ENCODE results near the gene MCAM. TPM values are rescaled to one million over a fixed set of nuclear protein-coding genes. Genes with fewer than 3 reads are reported as not detected.

Gene MCAM
- total and polyA plus RNA-seq, 10 donors: 10.3 to 612 (median 38.0) TPM

DNA sequence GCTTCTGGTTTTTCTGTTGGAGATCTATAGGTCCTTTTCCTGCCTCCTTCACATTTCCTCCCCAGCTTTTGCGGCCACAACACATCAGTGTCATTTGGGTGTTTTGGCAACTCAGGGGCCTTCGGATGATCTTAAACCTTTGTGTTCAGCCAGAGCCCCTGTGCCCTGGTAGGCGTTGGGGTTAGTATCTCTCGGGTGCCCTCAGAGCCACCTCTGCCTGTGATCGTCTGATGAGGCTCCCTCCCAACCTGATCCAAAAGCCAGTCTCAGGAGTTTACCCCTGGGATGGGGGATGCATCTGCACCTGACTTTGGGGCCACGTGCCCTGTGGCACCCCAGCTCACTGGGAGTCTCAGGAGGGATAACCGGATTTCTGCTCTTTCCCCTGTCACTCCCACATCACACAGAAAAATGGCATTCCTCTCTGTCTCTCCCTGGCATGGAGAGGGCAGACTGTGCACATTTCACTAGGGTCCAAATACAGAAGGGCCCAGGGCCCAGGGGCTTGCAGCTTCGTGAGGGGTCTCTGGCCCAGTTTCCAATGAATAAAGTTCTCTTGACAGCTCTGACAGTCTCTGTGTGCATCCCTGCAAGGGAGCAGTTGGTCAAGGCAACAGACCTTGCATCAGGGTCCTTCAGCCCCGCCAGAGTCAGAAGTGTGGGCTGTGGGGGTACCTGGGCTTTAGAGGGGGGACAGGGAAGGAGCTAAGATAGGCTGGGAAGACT, 20.0 kb upstream of the MCAM start:
- H3K27ac ChIP-seq: no peak overlapping the region
- H3K36me3 ChIP-seq: peaks cover 0 to 18% (median 8%) of the 10 kb centered on the region in 6 donors
- 80 to 93% (median 91%) methylated on average over 9 of the region's 9 CpGs for WGBS, 5 donors
- TF ChIP-seq POLR2A (IDR thresholded peaks at IDR 0.05) (no peak), POLR2AphosphoS5 (IDR thresholded peaks at IDR 0.05) (no peak)
- TF ChIP-seq, protein P1, sequence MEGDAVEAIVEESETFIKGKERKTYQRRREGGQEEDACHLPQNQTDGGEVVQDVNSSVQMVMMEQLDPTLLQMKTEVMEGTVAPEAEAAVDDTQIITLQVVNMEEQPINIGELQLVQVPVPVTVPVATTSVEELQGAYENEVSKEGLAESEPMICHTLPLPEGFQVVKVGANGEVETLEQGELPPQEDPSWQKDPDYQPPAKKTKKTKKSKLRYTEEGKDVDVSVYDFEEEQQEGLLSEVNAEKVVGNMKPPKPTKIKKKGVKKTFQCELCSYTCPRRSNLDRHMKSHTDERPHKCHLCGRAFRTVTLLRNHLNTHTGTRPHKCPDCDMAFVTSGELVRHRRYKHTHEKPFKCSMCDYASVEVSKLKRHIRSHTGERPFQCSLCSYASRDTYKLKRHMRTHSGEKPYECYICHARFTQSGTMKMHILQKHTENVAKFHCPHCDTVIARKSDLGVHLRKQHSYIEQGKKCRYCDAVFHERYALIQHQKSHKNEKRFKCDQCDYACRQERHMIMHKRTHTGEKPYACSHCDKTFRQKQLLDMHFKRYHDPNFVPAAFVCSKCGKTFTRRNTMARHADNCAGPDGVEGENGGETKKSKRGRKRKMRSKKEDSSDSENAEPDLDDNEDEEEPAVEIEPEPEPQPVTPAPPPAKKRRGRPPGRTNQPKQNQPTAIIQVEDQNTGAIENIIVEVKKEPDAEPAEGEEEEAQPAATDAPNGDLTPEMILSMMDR (IDR thresholded peaks at IDR 0.05 in 8 of 11, conservative IDR thresholded peaks at IDR 0.05 in 3 of 11): no peak
- peaks cover 3 to 36% (median 16%) of the 10 kb centered on the region in 7 donors for H3K27me3 ChIP-seq (replicated peaks in 1 of 7)
- intact Hi-C loops (cut with DNase I; ENCODE audit: low total_unique reads): no loop called here
- H3K4me3 ChIP-seq: no peak overlapping the region
- peaks cover 43 to 93% (median 73%) of the 10 kb centered on the region in 6 donors for H3K4me1 ChIP-seq
- peak; percentile 63 for DNase-seq
- no peaks in the 10 kb centered on the region for H3K9me3 ChIP-seq

DNA sequence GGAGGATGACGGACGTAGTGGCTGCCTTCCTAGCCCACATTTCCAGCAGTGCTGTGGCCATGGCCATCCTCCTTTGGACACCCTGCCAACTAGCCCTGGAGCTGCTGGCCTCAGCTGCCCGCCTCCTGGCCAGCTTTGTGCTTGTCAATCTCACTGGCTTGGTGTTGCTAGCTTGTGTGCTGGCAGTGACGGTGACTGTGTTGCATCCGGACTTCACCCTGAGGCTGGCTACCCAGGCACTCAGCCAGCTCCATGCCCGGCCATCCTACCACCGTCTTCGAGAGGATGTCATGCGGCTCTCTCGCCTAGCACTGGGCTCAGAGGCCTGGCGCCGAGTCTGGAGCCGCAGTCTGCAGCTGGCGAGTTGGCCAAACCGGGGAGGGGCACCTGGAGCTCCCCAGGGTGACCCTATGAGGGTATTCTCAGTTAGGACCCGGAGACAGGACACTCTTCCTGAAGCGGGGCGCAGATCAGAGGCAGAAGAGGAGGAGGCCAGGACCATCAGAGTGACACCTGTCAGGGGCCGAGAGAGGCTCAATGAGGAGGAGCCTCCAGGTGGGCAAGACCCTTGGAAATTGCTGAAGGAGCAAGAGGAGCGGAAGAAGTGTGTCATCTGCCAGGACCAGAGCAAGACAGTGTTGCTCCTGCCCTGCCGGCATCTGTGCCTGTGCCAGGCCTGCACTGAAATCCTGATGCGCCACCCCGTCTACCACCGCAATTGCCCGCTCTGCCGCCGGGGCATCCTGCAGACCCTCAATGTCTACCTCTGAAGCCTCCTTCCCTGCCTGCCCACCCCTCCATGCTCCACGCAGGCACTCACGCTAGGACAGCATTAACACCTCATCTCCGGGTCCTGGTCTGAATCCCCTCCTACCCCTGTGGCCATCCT, 19.0 kb upstream of the MCAM start:
- peak; percentile 80 for DNase-seq
- peaks cover 0 to 18% (median 8%) of the 10 kb centered on the region in 6 donors for H3K36me3 ChIP-seq
- H3K27ac ChIP-seq: no peak overlapping the region
- peak overlapping the region in 4 of 8 donors; percentile 93 to 99 (median 95) for H3K4me3 ChIP-seq
- peaks cover 3 to 26% (median 16%) of the 10 kb centered on the region in 7 donors for H3K27me3 ChIP-seq (replicated peaks in 1 of 7)
- H3K9me3 ChIP-seq: no peaks in the 10 kb centered on the region
- TF ChIP-seq POLR2A (IDR thresholded peaks at IDR 0.05) (no peak), POLR2AphosphoS5 (IDR thresholded peaks at IDR 0.05) (peak in 1 of 3 donors; percentile 11)
- WGBS, 5 donors: 90 to 93% (median 92%) methylated on average over 27 to 30 of the region's 30 CpGs
- intact Hi-C loops (cut with DNase I; ENCODE audit: low total_unique reads): no loop called here
- peaks cover 34 to 83% (median 63%) of the 10 kb centered on the region in 6 donors for H3K4me1 ChIP-seq

DNA sequence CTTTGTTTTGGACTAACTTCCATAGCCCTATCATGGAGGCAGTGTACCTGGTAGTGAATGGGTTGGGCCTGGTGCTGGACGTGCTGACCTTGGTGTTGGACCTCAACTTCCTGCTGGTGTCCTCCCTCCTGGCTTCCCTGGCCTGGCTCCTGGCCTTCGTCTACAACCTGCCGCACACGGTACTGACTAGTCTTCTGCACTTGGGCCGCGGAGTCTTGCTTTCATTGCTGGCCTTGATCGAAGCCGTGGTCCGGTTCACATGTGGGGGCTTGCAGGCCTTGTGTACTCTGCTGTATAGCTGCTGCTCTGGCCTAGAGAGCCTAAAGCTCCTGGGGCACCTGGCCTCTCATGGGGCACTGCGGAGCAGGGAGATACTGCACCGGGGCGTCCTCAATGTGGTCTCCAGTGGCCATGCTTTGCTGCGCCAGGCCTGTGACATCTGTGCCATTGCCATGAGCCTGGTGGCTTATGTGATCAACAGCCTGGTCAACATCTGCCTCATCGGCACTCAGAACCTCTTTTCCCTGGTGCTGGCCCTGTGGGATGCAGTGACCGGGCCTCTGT, 18.2 kb upstream of the MCAM start:
- TF ChIP-seq POLR2AphosphoS5 (IDR thresholded peaks at IDR 0.05) (no peak), POLR2A (IDR thresholded peaks at IDR 0.05) (no peak)
- TF ChIP-seq, protein P1 (IDR thresholded peaks at IDR 0.05 in 8 of 11, conservative IDR thresholded peaks at IDR 0.05 in 3 of 11): no peak
- 63 to 76% (median 73%) methylated on average over 10 to 15 of the region's 15 CpGs for WGBS, 5 donors
- Histone ChIP-seq H3K27ac (peak overlapping the region in 5 of 8 donors; percentile 84 to 91 (median 88)), H3K9me3 (no peaks in the 10 kb centered on the region), H3K27me3 (replicated peaks in 1 of 7) (peaks cover 0 to 19% (median 10%) of the 10 kb centered on the region in 7 donors), H3K36me3 (peaks cover 0 to 18% (median 8%) of the 10 kb centered on the region in 6 donors), H3K4me3 (peak overlapping the region; percentile 81 to 99 (median 94)), H3K4me1 (peaks cover 27 to 76% (median 56%) of the 10 kb centered on the region in 6 donors)
- intact Hi-C loops (cut with DNase I; ENCODE audit: low total_unique reads): no loop called here
- no peak for DNase-seq

DNA sequence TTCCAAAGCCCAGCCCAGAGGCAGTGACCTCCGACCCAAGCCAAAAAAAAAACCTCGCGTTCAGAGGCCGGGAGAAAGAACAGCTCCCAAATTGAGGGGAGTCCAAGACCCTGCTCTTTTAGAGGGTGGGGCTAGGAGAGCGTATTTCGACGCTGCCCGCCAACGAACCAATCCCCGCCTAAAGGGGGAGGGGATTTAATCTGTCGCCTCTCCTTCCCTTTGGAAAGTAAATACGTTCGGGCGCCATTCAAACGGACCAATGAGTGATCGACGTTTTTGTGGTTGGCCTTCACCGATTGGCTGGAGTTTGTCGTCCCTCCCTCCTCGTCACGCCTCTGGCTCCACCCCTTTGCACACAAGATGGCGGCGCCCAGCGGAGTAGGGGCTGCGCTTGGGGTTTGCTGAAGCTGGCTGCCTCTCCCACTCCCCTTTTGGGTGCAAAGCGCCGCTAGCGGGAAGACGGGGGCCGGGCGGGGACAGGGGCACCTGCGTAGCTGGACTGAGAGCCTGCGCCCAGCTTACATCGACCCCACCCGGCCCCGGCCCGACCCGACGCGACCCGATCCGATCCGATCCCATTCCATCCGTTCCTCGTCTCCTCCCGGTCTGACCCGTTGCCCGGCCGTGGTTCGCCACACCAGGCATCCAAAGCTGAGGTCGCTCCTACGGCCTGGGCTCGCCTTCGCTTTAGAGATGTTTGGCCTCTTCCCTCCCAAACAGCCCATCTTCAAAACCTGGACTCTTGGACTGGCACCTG, 17.4 kb upstream of the MCAM start, which contains the start of gene RNF26:
TSS of gene RNF26 (plus strand) at position 354 of the 757 bp plus-strand sequence. CDS start 596 bp downstream, outside the sequence.
- Histone ChIP-seq H3K9me3 (no peaks in the 10 kb centered on the region), H3K4me3 (peak within 1 kb of the TSS; percentile 81 to 99 (median 94)), H3K4me1 (peaks cover 19 to 67% (median 48%) of the 10 kb centered on the region in 6 donors), H3K27me3 (replicated peaks in 1 of 7) (peaks cover 0 to 11% (median 2%) of the 10 kb centered on the region in 7 donors), H3K36me3 (peaks cover 0 to 18% (median 8%) of the 10 kb centered on the region in 6 donors), H3K27ac (peak within 1 kb of the TSS; percentile 66 to 91 (median 84))
- intact Hi-C loops (cut with DNase I; ENCODE audit: low total_unique reads): no loop called here
- DNase-seq: peak; percentile 94
- 0 to 1% (median 0%) methylated on average over 42 to 54 of the region's 54 CpGs for WGBS, 5 donors
- TF ChIP-seq POLR2A (IDR thresholded peaks at IDR 0.05) (no peak), POLR2AphosphoS5 (IDR thresholded peaks at IDR 0.05) (peak; percentile 89 to 93 (median 91))
- TF ChIP-seq, protein P1 (IDR thresholded peaks at IDR 0.05 in 8 of 11, conservative IDR thresholded peaks at IDR 0.05 in 3 of 11): peak in 1 of 11 experiments; percentile 7
